ENCODE data around the gene ADCY5. TPM values are rescaled to one million over a fixed set of nuclear protein-coding genes. Genes with fewer than 3 reads are reported as not detected.
A peak's percentile ranks its signal among the peaks of the same experiment; 100 is the strongest.
"Not testable (repeated sequence)": the region's sequence is repeated elsewhere in the genome, so short reads cannot be mapped to it uniquely, and the experiment has no call there.

ADCY5 gene
- 1 to 10 TPM; 2.9 to 5.2 (median 3.8) TPM for polyA plus RNA-seq (ENCODE audit: insufficient read length in 10 of 10)
- long read RNA-seq, donor 1, result 0 reads
- long read RNA-seq, donor 2, result 0 reads
- long read RNA-seq, donor 3, result 0 reads
- long read RNA-seq, donor 4, result 0 reads
- long read RNA-seq, donor 5, result 0 reads
- long read RNA-seq, donor 6, result 0 reads
- long read RNA-seq, donor 7, result 0 reads
- long read RNA-seq, donor 8, result 0 reads
- long read RNA-seq, donor 9, result 0 reads

- DNase-seq, result peak in 1 of 3 donors; percentile 60
These were observed at the start of gene ADCY5 for GRCh38 chr3:123448536-123449101. Gene ADCY5 (minus strand): TSS chr3:123449090. CDS start chr3:123448545, 545 bp downstream.

GRCh38 chr3:123493912-123494311, 45.0 kb upstream of the ADCY5 start:
- DNase-seq, result no peak

GRCh38 chr3:123491966-123492587, 43.2 kb upstream of the ADCY5 start:
- no peak for DNase-seq

GRCh38 chr3:123489400-123490004, 40.6 kb upstream of the ADCY5 start:
- peak; percentile 49 to 87 (median 78) for DNase-seq

GRCh38 chr3:123488645-123489347, 39.9 kb upstream of the ADCY5 start:
- DNase-seq, result no peak

GRCh38 chr3:123487063-123487462, 38.2 kb upstream of the ADCY5 start:
- DNase-seq, result not testable (repeated sequence)

DNA sequence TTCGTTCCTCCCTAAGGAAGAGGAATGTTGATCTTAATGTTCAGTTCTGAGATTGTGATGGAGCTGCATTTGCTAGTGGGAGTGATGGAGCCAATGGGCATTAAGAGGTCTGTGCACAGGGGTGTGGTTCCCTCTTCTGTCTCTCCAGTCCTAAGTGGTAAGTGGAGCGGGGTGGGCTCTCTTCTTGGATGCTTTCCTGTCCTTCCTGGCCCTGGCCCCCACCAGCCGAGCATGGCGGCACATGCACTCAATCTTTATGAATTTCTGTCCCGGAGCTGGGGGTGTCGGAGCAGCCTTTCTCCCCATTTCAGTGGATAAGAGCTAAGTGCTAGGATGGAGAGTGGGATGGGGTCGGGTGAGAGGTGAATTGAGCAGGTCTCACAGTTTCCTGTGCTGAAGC, 37.6 kb upstream of the ADCY5 start:
- DNase-seq, result no peak

- DNase-seq, result no peak
These were observed 36.7 kb upstream of the ADCY5 start for GRCh38 chr3:123485551-123485950.

- no peak for DNase-seq
These were observed 34.3 kb upstream of the ADCY5 start for GRCh38 chr3:123483146-123483545.

DNA sequence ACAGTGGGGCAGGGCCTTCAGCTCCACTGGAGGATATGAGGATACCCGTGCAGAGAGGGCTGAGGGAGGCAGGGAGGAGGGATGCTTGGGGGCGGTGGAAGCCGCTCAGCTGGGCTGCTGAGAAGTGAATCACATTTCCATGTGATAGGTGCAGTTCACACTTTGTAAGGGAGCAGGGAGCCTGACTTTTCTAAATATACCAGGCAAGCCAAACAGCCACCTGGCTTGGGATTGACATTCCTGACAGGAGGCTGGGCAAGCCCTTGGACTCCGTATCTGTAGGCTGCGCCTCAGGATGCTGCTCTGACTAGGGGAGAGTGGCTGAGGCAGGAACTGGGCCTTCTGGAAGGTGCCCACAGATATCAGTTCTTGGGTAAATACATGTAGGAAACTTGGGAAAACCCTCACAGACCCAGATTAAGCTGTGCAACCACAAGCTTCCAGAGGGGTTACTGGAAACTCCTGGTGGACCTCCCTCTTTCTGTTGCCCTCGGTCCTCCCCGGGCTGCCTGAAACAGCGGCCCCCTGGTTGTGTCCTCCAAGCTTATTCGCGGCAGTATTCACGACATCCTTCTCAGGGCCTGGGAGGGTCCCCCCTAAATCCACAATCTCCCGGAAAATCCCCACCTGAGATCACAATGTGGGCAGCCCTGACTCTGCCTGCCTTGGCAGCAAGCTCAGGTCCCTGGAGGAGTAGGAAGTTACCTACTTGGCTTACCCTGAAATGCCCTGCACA, 33.0 kb upstream of the ADCY5 start:
- DNase-seq, result no peak

DNA sequence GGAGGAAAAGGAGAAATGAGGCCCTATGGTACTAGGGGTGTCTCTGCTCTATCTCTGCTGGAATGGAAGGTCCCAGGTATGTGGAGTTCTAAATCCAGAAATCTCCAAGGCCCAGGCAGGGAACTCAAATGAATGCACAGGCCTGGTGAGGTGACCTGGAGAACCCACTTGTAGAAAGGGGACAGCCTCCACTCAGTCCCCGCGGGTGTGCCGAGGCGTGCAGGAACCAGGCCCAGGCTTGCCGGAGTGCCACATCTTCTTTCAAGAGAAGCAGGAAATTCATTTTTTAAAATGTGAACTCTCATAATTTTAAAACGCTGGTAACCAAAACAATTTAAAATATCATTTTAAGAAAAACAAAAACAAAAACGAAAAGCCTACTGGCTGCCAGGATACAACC, 32.2 kb upstream of the ADCY5 start:
- DNase-seq, result no peak

DNA sequence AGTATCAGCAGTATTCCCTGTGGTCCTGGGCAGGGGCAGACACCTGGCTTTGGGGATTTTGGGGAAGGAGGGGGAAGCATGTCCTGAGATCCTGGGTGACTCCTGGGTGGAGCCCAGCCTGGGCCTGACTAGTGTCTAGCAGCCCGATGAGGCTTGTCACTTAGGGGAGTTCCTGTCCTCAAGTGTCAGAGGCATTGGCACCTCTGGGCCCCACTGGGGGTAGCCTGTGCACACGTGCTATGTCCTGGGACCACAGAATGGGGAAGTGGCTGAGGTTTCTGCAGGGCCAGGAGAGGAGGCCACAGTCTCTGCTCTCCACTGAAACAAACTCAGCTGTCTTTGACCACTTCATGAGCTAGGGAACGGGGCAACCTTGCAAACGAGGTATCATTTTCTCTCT, 31.5 kb upstream of the ADCY5 start:
- DNase-seq, result no peak

GRCh38 chr3:123479891-123480290, 31.0 kb upstream of the ADCY5 start:
- DNase-seq, result no peak

GRCh38 chr3:123478314-123478713, 29.4 kb upstream of the ADCY5 start:
- DNase-seq, result no peak

GRCh38 chr3:123476967-123477750, 28.3 kb upstream of the ADCY5 start:
- DNase-seq, result peak in 1 of 3 donors; percentile 14

DNA sequence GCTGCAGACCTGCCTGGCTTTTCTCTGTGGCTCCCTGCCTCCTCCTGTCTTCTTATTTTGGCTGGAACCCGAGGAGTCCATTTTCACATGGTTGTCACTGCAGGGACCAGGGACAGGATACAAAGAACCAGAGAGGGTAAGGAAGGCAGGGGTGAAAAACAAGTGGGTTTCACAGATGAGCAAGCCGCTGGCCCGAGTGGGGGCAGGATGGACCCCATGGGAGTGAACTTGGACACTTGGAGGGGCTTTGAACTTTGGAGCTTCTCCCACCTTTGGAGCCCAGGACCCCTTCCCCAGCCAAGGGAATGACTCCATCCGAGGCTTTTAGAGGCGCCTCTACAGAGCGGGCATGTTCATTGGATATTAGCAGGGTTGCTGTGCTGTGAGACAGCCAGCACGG, 26.9 kb upstream of the ADCY5 start:
- no peak for DNase-seq

- DNase-seq, result no peak
These were observed 22.2 kb upstream of the ADCY5 start for GRCh38 chr3:123471106-123471505.

- no peak for DNase-seq
These were observed 20.6 kb upstream of the ADCY5 start for GRCh38 chr3:123469323-123469995.

GRCh38 chr3:123467046-123467445, 18.2 kb upstream of the ADCY5 start:
- DNase-seq, result no peak

DNA sequence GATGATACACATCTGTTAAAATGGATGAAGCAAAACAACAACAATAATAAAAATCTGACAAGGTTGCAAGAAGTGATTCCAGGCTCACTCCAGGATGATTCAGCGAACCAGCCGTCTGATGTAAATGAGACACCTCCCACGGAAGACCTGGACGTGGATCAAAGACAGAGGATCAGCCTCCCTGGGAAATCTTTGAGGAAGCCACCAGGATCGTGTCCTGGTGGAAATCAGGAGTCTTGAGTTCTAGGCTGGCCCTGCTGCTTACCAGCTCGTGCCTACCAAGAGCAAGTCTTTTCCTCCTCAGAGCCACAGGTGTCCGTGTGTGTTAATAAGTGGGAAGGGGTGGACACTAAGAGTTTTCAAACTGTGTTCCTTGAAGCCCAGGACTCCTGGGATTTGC, 15.3 kb upstream of the ADCY5 start:
- DNase-seq, result no peak
